Neural progenitor cell (in vitro differentiated cells): Measurements from ENCODE around the gene SLAMF8.

Experiments
- EZH2 ChIP-seq: fragments of 200-600 bp; sonication (generic); IDR thresholded peaks from 2 replicates; pipeline ENCODE4 v1.6.1; 2017; ENCODE audit warnings: antibody characterized with exemption, mild to moderate bottlenecking, moderate library complexity
- EZH2phosphoT487 ChIP-seq: fragments of 200-600 bp; sonication (generic); IDR thresholded peaks from 2 replicates; pipeline ENCODE4 v1.6.1; 2017; ENCODE audit warnings: antibody characterized with exemption
- TF ChIP-seq, protein P1 (sequence below): fragments of 200-600 bp; sonication (generic); IDR thresholded peaks from 2 replicates; pipeline ENCODE4 v1.5.1; 2017; ENCODE audit warnings: antibody characterized with exemption, mild to moderate bottlenecking

GRCh38 chr1:159781992-159782391 is 44.7 kb upstream of the SLAMF8 start:
- TF ChIP-seq, protein P1, sequence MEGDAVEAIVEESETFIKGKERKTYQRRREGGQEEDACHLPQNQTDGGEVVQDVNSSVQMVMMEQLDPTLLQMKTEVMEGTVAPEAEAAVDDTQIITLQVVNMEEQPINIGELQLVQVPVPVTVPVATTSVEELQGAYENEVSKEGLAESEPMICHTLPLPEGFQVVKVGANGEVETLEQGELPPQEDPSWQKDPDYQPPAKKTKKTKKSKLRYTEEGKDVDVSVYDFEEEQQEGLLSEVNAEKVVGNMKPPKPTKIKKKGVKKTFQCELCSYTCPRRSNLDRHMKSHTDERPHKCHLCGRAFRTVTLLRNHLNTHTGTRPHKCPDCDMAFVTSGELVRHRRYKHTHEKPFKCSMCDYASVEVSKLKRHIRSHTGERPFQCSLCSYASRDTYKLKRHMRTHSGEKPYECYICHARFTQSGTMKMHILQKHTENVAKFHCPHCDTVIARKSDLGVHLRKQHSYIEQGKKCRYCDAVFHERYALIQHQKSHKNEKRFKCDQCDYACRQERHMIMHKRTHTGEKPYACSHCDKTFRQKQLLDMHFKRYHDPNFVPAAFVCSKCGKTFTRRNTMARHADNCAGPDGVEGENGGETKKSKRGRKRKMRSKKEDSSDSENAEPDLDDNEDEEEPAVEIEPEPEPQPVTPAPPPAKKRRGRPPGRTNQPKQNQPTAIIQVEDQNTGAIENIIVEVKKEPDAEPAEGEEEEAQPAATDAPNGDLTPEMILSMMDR = no peak
- no peak for TF ChIP-seq EZH2
- TF ChIP-seq EZH2phosphoT487 = no peak
